ENCODE results near the gene EPN3.

The EPN3 gene

DNA sequence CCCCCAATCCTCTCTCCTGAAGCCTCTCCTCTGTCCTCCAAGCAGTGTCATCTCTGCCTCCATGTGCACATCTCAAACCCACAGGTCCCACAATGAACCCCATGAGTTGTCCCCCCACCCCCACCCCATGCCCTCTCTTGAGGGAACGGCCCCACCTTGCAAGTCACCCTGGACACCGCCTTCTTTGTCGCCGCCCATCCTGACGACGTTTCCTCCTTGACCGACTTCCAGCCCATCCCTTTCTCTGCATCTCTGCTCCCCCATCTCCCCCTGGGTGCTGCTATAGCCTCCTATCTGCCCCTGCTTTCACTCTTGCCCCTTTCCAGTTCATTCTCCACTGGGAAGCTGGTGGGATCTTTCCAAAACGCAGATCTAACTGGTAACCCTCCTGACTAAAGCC lies 12.8 kb downstream of the EPN3 start:
- TF ChIP-seq, protein P1, sequence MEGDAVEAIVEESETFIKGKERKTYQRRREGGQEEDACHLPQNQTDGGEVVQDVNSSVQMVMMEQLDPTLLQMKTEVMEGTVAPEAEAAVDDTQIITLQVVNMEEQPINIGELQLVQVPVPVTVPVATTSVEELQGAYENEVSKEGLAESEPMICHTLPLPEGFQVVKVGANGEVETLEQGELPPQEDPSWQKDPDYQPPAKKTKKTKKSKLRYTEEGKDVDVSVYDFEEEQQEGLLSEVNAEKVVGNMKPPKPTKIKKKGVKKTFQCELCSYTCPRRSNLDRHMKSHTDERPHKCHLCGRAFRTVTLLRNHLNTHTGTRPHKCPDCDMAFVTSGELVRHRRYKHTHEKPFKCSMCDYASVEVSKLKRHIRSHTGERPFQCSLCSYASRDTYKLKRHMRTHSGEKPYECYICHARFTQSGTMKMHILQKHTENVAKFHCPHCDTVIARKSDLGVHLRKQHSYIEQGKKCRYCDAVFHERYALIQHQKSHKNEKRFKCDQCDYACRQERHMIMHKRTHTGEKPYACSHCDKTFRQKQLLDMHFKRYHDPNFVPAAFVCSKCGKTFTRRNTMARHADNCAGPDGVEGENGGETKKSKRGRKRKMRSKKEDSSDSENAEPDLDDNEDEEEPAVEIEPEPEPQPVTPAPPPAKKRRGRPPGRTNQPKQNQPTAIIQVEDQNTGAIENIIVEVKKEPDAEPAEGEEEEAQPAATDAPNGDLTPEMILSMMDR (IDR thresholded peaks at IDR 0.05; ENCODE audit: unreplicated experiment in 3 of 3) = no peak
- Mint-ChIP-seq H3K27me3 (ENCODE audit: low read depth) (peaks cover 22% of the 10 kb centered on the region), H3K4me1 (peaks cover 18% of the 10 kb centered on the region), H3K9me3 (no peaks in the 10 kb centered on the region), H3K27ac (no peak overlapping the region), H3K36me3 (ENCODE audit: low read depth) (no peaks in the 10 kb centered on the region), H3K4me3 (peak overlapping the region in 2 of 3 experiments; percentile 35 to 56)

DNA sequence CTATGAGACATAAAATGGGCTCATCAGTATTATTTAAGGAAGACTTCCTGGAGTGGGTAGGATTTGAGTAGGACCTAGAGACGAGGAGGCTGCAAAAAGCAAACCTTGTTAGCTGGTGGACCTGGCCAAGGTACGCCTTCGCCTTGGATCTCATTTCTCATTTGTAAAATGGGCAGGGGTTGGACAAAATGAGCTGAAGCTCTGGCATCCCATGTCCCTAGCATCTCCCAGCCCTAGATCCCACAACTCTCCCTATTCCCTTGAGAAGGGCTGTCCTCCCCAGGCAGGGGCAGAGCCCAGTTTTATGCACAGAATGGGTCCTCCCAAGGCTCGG lies 14.1 kb downstream of the EPN3 start:
- TF ChIP-seq, protein P1 (IDR thresholded peaks at IDR 0.05; ENCODE audit: unreplicated experiment in 3 of 3) = no peak
- peaks cover 22% of the 10 kb centered on the region for H3K27me3 Mint-ChIP-seq (ENCODE audit: low read depth)
- H3K27ac Mint-ChIP-seq = peak overlapping the region; percentile 20 to 89 (median 29)
- peak overlapping the region; percentile 65 to 80 (median 78) for H3K4me3 Mint-ChIP-seq
- H3K4me1 Mint-ChIP-seq = peaks cover 18% of the 10 kb centered on the region
- H3K9me3 Mint-ChIP-seq = no peaks in the 10 kb centered on the region
- H3K36me3 Mint-ChIP-seq (ENCODE audit: low read depth) = no peaks in the 10 kb centered on the region

DNA sequence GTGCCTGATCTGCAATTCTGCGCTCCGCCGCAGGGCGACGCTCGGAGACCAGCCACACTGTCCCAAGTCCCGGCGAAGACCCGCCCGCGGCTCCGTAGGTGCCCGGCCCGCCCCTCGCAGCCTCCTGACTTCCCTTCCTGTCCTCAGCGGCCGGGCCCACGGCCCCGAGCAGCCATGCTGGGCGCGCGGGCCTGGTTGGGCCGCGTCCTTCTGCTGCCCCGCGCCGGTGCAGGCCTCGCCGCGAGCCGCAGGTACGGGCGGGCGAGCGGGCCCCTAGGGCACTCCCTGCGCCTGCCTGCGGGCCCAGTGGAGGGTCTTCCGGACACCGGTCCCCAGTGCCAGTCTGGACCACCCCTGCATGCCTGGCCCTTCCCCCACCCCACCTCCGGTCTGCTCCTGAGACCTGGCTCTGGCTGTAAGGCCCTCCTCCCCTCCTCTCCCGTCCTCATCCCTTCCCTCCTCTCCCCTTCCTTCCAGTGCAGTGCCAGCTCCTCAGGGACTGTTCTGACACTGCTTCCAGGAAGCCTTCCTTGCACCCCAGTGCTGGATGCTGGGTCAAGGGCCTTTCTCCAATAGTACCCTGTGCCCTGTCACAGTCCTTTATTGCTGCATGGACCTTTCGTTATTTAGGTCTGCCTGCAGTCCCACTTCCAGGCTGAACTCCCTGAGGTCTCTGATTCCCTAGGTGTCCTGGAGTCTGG lies 14.7 kb downstream of the EPN3 start, which contains the start of gene SPATA20:
TSS of gene SPATA20 (plus strand) at position 140 of the 701 bp plus-strand sequence. CDS start at position 175, 35 bp downstream.
- peaks cover 22% of the 10 kb centered on the region for H3K27me3 Mint-ChIP-seq (ENCODE audit: low read depth)
- H3K27ac Mint-ChIP-seq = peak within 1 kb of the TSS; percentile 29 to 89 (median 49)
- no peaks in the 10 kb centered on the region for H3K36me3 Mint-ChIP-seq (ENCODE audit: low read depth)
- no peaks in the 10 kb centered on the region for H3K9me3 Mint-ChIP-seq
- peaks cover 17% of the 10 kb centered on the region for H3K4me1 Mint-ChIP-seq
- peak within 1 kb of the TSS; percentile 80 to 82 (median 80) for H3K4me3 Mint-ChIP-seq
- TF ChIP-seq, protein P1 (IDR thresholded peaks at IDR 0.05; ENCODE audit: unreplicated experiment in 3 of 3) = peak; percentile 99

DNA sequence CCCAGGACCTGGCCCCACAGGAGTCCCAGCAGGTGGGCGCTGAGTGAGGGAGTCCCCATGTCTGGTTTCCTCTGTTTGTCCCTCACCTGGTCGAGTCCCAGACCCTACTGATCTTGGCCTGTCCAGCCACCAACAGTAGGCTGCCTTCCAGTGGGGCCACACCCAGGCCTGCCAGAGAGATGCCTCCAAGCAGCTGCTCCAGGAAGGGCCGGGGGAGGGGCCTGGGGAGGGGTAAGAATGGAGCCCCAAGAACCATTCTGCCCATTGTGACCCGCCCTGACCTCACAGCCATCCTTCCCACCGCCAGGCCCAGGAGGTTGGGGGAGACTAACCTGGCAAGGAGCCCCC lies 15.2 kb downstream of the EPN3 start:
- Mint-ChIP-seq H3K4me1 (peaks cover 12% of the 10 kb centered on the region), H3K4me3 (peak overlapping the region; percentile 80 to 82 (median 80)), H3K36me3 (ENCODE audit: low read depth) (no peaks in the 10 kb centered on the region), H3K27ac (peak overlapping the region in 1 of 3 experiments; percentile 35), H3K9me3 (no peaks in the 10 kb centered on the region), H3K27me3 (ENCODE audit: low read depth) (peaks cover 26% of the 10 kb centered on the region)
- TF ChIP-seq, protein P1 (IDR thresholded peaks at IDR 0.05; ENCODE audit: unreplicated experiment in 3 of 3) = no peak

DNA sequence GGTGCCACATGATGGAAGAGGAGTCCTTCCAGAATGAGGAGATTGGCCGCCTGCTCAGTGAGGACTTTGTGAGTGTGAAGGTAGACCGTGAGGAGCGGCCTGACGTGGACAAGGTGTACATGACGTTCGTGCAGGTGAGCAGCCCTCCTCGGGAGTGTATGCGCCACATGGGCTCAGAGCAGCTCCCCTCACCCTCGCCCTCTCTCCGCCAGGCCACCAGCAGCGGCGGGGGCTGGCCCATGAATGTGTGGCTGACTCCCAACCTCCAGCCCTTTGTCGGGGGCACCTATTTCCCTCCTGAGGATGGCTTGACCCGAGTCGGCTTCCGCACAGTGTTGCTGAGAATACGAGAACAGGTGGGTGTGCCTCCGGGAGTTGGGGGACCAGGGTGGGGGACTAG lies 16.3 kb downstream of the EPN3 start:
- Mint-ChIP-seq H3K4me1 (peaks cover 7% of the 10 kb centered on the region), H3K9me3 (no peaks in the 10 kb centered on the region), H3K4me3 (peak overlapping the region in 2 of 3 experiments; percentile 24 to 51), H3K27ac (no peak overlapping the region), H3K27me3 (ENCODE audit: low read depth) (peaks cover 27% of the 10 kb centered on the region), H3K36me3 (ENCODE audit: low read depth) (no peaks in the 10 kb centered on the region)
- TF ChIP-seq, protein P1 (IDR thresholded peaks at IDR 0.05; ENCODE audit: unreplicated experiment in 3 of 3) = no peak
